OCI-LY7 (cell line): ENCODE results near the gene KIAA1755. TPM values are rescaled to one million over a fixed set of nuclear protein-coding genes. Genes with fewer than 3 reads are reported as not detected.
A peak's percentile ranks its signal among the peaks of the same experiment; 100 is the strongest.

Experiments
- BruUV-seq: library from RNA; stranded (reverse); fragments of 400-500 nt; replicated peaks from 2 replicates; lab custom pipeline; 2021; lab: Mats Ljungman, UMichigan
- CTCF ChIA-PET: fragments of 300-600 bp; sonication (Branson Sonifier 250); formaldehyde crosslinking; loops from one replicate; lab custom pipeline; 2022; ENCODE audit warnings: antibody characterized with exemption; ENCODE audit not compliant: unreplicated experiment; lab: Charles Lee
- POLR2A ChIA-PET: fragments of 300-600 bp; sonication (Branson Sonifier 250); formaldehyde crosslinking; loops from one replicate; lab custom pipeline; 2022; ENCODE audit warnings: antibody characterized with exemption; lab: Charles Lee
- DNase-seq: peaks from one replicate; pipeline ENCODE4 v3.0.0-alpha.2; 2015; ENCODE audit warnings: low spot score
- H2AFZ ChIP-seq: fragments of 200-600 bp; sonication (generic), shearing (Covaris generic); 2 replicates; pipeline ENCODE4 v1.6.1; 2014; ENCODE audit warnings: mild to moderate bottlenecking, antibody characterized with exemption, low read length, moderate library complexity
- H3K27ac ChIP-seq: fragments of 200-600 bp; sonication (generic); 2 replicates; pipeline ENCODE4 v1.5.1; 2014; ENCODE audit warnings: mixed run types, low read depth, mild to moderate bottlenecking, moderate library complexity, low read length, inconsistent platforms; ENCODE audit not compliant: poor library complexity, severe bottlenecking
- H3K36me3 ChIP-seq: fragments of 200-600 bp; sonication (generic); 2 replicates; pipeline ENCODE4 v1.6.1; 2014; ENCODE audit warnings: mild to moderate bottlenecking, antibody characterized with exemption, low read length, moderate library complexity, mixed read lengths; ENCODE audit not compliant: insufficient read depth
- H3K4me1 ChIP-seq: fragments of 200-600 bp; sonication (generic); 2 replicates; pipeline ENCODE4 v1.5.1; 2014; ENCODE audit warnings: mild to moderate bottlenecking, low read length; ENCODE audit not compliant: insufficient read depth, poor library complexity, severe bottlenecking
- H3K4me2 ChIP-seq: fragments of 200-600 bp; sonication (generic); 2 replicates; pipeline ENCODE4 v1.6.1; 2014; ENCODE audit warnings: mild to moderate bottlenecking, low read length
- H3K4me3 ChIP-seq: fragments of 200-600 bp; sonication (generic); 2 replicates; pipeline ENCODE4 v1.5.1; 2014; ENCODE audit warnings: mild to moderate bottlenecking, low read depth, low read length; ENCODE audit not compliant: poor library complexity, severe bottlenecking
- H3K79me2 ChIP-seq: fragments of 200-600 bp; sonication (generic); 2 replicates; pipeline ENCODE4 v1.6.1; 2016; ENCODE audit warnings: low read depth, mild to moderate bottlenecking, low read length, moderate library complexity, mixed read lengths; ENCODE audit not compliant: insufficient read depth
- H3K9me2 ChIP-seq: fragments of 200-600 bp; sonication (generic); 2 replicates; pipeline ENCODE4 v1.6.1; 2016; ENCODE audit warnings: mild to moderate bottlenecking, low read length, mixed read lengths; ENCODE audit not compliant: insufficient read depth
- H3K9me3 ChIP-seq: fragments of 200-600 bp; sonication (generic); 2 replicates; pipeline ENCODE4 v1.6.1; 2014; ENCODE audit warnings: mild to moderate bottlenecking, mixed run types, low read length, mixed read lengths
- H4K20me1 ChIP-seq: fragments of 200-600 bp; sonication (generic); 2 replicates; pipeline ENCODE4 v1.6.1; 2014; ENCODE audit warnings: mild to moderate bottlenecking, antibody characterized with exemption, low read length, moderate library complexity, mixed read lengths; ENCODE audit not compliant: insufficient read depth
- CTCF ChIP-seq: fragments of 200-600 bp; sonication (generic); conservative IDR thresholded peaks from 2 replicates; pipeline ENCODE4 v1.5.1; 2014; ENCODE audit warnings: mild to moderate bottlenecking, antibody characterized with exemption, low read length, moderate library complexity, mixed read lengths
- EZH2phosphoT487 ChIP-seq: fragments of 200-600 bp; sonication (generic); IDR thresholded peaks from 2 replicates; pipeline ENCODE4 v1.6.1; 2018; ENCODE audit warnings: low read depth, borderline replicate concordance, mild to moderate bottlenecking, mixed run types, antibody characterized with exemption, low read length, moderate library complexity, mixed read lengths
- intact Hi-C: fragments of 100-400 bp; cut with micrococcal nuclease; formaldehyde crosslinking; loops from one replicate; pipeline ENCODE4 v1.10.0; 2022; ENCODE audit not compliant: unreplicated experiment
- total RNA-seq, 2 experiments: library from RNA; depleted of rRNA in 1 of 2; stranded (reverse); fragments of >200 nt in 1 of 2; shearing (Covaris generic) in 1 of 2; gene quantifications; 2 replicates each; pipeline ENCODE4 v1.2.3, GENCODE V29; 2014 to 2022

KIAA1755 gene
- total RNA-seq, 2 experiments from 2014 or later: not detected

GRCh38 chr20:38304845-38305447 lies 44.4 kb upstream of the KIAA1755 start:
- H4K20me1 ChIP-seq: no peaks in the 10 kb centered on the region
- BruUV-seq: no TSS peak
- intact Hi-C loops: no loop called here
- no peaks in the 10 kb centered on the region for H3K9me2 ChIP-seq
- no peaks in the 10 kb centered on the region for H3K4me1 ChIP-seq
- no peak overlapping the region for H3K27ac ChIP-seq
- POLR2A ChIA-PET: no interaction called here
- no peaks in the 10 kb centered on the region for H3K36me3 ChIP-seq
- no peak overlapping the region for H3K4me2 ChIP-seq
- no peaks in the 10 kb centered on the region for H3K79me2 ChIP-seq
- CTCF ChIA-PET: interaction anchor here (0.6 kb wide), 1 partner anchor 247 kb away, joined by 5 read pairs; no protein-coding TSS in a partner anchor
- no peak overlapping the region for H2AFZ ChIP-seq
- no peak overlapping the region for H3K4me3 ChIP-seq
- TF ChIP-seq EZH2phosphoT487: no peak
- peak; percentile 63 for TF ChIP-seq CTCF
- no peaks in the 10 kb centered on the region for H3K9me3 ChIP-seq
- DNase-seq: peak; percentile 8

DNA sequence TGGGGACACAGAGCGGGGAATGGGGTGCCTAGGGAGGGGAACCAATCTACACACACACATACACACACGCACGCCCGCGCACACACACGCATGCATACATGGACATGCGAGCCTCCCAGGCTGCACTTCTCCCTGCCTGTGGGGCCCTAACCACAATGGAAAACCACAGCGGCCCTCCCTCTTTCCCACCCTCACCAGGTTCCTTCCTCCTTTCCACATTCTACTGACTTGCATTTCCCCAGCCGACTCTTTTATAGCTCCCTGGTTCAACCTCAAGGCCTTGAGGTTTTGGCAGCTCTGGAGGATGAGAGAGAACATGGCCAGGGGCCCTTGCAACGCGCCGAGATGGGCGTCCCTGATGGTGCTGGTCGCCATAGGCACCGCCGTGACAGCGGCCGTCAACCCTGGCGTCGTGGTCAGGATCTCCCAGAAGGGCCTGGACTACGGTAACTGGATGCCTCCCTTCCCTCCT lies 43.4 kb upstream of the KIAA1755 start, which contains the start of gene BPI:
Gene BPI (plus strand): TSS at position 249 of the 472 bp plus-strand sequence. CDS start 68 bp downstream, at position 317.
- no peak within 1 kb of the TSS for H3K4me2 ChIP-seq
- DNase-seq: no peak
- ChIA-PET CTCF (no interaction called here), POLR2A (no interaction called here)
- H3K27ac ChIP-seq: no peak within 1 kb of the TSS
- TF ChIP-seq CTCF (no peak), EZH2phosphoT487 (no peak)
- no peaks in the 10 kb centered on the region for H3K9me3 ChIP-seq
- no peak within 1 kb of the TSS for H3K4me3 ChIP-seq
- H3K9me2 ChIP-seq: no peaks in the 10 kb centered on the region
- no peaks in the 10 kb centered on the region for H3K36me3 ChIP-seq
- no TSS peak for BruUV-seq
- H2AFZ ChIP-seq: no peak within 1 kb of the TSS
- no peaks in the 10 kb centered on the region for H3K4me1 ChIP-seq
- H3K79me2 ChIP-seq: no peaks in the 10 kb centered on the region
- intact Hi-C loops: no loop called here
- H4K20me1 ChIP-seq: no peaks in the 10 kb centered on the region

- DNase-seq: no peak
- no peaks in the 10 kb centered on the region for H3K9me3 ChIP-seq
- no TSS peak for BruUV-seq
- intact Hi-C loops: no loop called here
- no peak overlapping the region for H3K27ac ChIP-seq
- H3K79me2 ChIP-seq: no peaks in the 10 kb centered on the region
- H3K9me2 ChIP-seq: no peaks in the 10 kb centered on the region
- H2AFZ ChIP-seq: no peak overlapping the region
- TF ChIP-seq EZH2phosphoT487 (no peak), CTCF (no peak)
- H3K4me3 ChIP-seq: no peak overlapping the region
- H3K4me2 ChIP-seq: no peak overlapping the region
- H3K4me1 ChIP-seq: no peaks in the 10 kb centered on the region
- POLR2A ChIA-PET: interaction anchor here (0.5 kb wide), 1 partner anchor 1194 kb away, joined by 3 read pairs; no protein-coding TSS in a partner anchor
- H3K36me3 ChIP-seq: no peaks in the 10 kb centered on the region
- CTCF ChIA-PET: no interaction called here
- H4K20me1 ChIP-seq: no peaks in the 10 kb centered on the region
These were observed 42.3 kb upstream of the KIAA1755 start for GRCh38 chr20:38302786-38303185.
